Measurements from ENCODE around the gene ZSWIM3.

ZSWIM3 gene

GRCh38 chr20:45910670-45911485 is 53.5 kb downstream of the ZSWIM3 start:
- peak; percentile 95 to 99 for DNase-seq

- no peak for DNase-seq
Measured at GRCh38 chr20:45911486-45912343, 54.3 kb downstream of the ZSWIM3 start, which contains the start of gene PLTP. PLTP (minus strand) TSS chr20:45912155; CDS start chr20:45911452, 703 bp downstream.

DNA sequence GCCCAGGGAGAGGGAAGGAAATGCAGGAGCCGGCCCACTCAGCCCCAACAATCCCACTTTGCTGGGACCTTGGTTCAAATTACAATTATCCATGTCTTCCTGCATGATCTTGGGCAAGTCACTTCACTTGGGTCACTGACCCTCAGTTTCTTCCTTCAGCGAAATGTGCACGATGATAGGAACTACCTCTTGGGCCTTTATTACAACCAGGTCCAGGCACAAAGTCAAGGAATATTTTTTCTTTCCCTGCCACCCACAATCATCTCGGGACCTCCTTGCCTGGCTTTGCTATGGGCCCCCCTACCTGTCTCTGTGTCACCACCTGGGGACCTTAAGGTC is 54.9 kb downstream of the ZSWIM3 start:
- no peak for DNase-seq

DNA sequence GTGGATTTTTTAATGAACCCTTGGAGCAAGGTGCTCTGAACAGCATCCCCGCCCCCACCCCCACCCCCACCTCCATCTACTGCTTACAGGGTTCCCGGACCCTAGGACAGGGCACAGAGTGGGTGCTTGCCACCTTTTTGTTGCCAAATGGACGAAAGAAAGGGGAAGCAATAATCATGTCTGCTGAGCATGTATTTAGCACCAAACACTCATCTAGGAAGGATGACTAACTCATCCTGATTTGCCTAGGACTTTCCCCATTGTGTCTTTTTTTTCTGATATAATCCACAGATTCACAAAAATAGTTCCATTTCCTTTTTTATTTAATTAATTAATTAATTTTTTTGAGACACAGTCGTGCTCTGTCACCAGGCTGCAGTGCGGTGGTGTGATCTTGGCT is 55.7 kb downstream of the ZSWIM3 start:
- no peak for DNase-seq

- DNase-seq, result no peak
Measured at GRCh38 chr20:45917790-45918141, 60.4 kb downstream of the ZSWIM3 start.

DNA sequence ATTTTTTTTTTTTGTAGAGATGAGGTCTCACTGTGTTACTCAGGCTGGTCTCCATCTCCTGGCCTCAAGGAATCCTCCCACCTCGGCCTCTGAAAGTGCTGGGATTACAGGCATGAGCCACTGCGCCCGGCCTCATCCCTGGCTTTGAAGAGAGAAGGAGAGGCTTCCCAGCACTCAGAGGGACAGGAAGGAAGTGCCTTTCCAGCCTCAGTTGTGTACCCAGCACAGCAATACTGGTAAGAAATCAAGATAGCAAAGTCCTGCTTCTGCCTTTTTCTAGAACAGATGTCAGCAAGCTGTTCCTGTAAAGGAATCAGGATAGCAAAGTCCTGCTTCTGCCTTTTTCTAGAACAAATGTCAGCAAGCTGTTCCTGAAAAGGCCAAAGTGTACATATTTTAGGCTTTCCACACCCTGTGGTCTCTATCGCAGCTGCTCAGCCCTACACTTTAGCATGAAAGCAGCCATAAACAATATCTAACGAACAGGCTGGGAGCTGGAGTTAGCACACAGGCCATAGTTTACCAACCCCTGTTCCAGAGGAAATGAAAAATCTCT is 60.8 kb downstream of the ZSWIM3 start:
- DNase-seq, result no peak

GRCh38 chr20:45918779-45919537 is 61.5 kb downstream of the ZSWIM3 start:
- no peak for DNase-seq

DNA sequence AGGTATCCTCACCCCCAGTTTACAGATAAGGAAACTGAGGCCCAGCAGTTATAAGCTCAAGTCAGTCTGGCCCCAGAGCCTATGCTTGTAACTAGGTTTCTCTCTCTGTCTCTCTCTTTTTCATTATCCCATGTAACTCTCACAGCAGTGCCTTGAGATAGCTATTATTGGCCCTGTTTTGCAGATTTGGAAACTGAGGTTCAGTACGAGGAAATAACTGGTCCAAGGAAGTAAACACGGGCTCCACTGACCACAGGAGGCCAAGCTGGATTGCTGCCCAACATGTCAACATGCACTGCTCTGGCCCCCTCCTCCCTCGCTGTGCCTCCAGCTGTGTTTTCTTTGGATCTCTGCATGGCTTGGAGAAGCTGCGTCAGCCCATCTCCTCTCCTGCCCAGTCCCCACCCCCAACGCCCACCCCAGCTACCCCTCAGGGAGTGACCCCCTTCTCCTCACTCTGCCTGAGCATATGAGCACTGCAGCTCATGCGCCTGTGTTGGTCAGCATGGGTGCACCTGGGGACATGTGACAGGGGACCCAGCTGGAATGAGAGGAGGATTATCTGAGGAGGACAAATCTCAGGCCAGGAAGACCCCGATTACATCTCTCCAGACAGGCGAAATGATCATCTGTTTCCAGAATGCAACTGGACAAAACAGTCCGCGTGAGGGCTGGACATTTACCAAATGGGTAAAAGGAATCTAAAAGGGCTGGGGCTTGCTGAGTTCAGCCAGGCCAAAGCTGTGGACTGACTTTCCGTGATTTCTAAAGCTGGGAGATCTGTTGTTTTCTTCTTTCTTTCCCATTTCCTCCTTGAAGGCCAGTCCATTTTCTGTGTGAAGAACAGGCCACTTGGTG is 62.4 kb downstream of the ZSWIM3 start:
- DNase-seq, result no peak

- no peak for DNase-seq
Measured at GRCh38 chr20:45920462-45921336, 63.3 kb downstream of the ZSWIM3 start.

- no peak for DNase-seq
Measured at GRCh38 chr20:45921337-45922189, 64.1 kb downstream of the ZSWIM3 start.

- DNase-seq, result no peak
Measured at GRCh38 chr20:45924391-45925261, 67.2 kb downstream of the ZSWIM3 start.

DNA sequence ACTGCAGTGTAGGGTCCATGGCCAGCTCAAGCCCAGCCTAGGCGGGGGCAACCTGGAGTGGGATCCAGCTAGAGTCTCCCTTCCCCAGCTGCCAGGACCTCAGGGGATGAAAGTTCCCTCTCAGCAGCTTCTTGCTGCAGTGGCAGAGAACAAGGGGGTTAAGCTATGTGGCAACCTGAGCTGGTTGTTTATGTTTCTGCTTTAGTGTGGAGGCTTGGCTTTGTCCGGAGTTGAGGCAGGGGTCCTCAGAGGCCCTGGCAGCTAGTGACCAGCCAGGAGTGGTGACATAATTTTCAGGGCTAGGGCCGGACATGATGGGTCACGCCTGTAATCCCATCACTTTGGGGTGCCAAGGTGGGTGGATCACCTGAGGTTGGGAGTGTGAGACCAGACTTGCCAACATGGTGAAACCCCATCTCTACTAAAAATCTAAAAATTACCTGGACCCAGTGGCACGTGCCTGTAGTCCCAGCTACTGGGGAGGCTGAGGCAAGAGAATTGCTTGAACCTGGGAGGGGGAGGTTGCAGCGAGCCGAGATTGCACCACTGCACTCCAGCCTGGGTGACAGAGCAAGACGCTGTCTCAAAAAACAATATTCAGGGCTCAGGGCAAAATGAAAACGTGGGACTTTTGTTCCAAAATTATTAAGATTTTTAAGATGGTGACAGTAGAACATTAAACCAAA is 68.5 kb downstream of the ZSWIM3 start:
- no peak for DNase-seq

DNA sequence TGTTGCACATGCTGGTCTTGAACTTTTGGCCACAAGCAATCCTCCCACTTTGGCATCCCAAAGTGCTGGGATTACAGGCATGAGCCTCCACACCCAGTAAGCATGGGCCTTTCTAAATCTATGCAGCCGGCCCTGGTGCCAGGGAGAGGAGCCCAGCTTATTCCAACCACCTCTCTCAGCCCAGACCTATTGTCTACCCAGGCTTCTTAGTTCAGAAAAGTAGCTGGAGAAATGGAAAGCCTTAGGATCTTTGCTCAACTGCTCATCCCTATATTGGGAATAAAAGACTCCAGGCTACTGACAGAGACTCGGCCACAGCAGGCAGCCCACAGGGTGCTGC is 69.3 kb downstream of the ZSWIM3 start:
- no peak for DNase-seq

GRCh38 chr20:45927071-45927878 is 69.9 kb downstream of the ZSWIM3 start:
- DNase-seq, result no peak

Measured in stimulated activated CD4-positive, alpha-beta T cell treated with anti-CD3 and anti-CD28 coated beads, Interleukin-2, amount 100 ng/mL, for 48 hours (primary cell).